ENCODE measurements around the gene SFI1.

GRCh38 chr22:31653944-31654343, 157.6 kb downstream of the SFI1 start:
- TF ChIP-seq CTCF (conservative IDR thresholded peaks at IDR 0.05), result no peak
- no peak for TF ChIP-seq ZFX (IDR thresholded peaks at IDR 0.05)

All from C4-2B (cell line).